Mesendoderm (in vitro differentiated cells): ENCODE data around the gene CDH2.

Experiments
- DNase-seq: peaks from one replicate; pipeline ENCODE4 v3.0.0; 2013
- H2AK5ac ChIP-seq: 2 replicates; pipeline ENCODE4 v1.6.1; 2013; ENCODE audit warnings: low read length, inconsistent platforms
- H2BK120ac ChIP-seq: 2 replicates; pipeline ENCODE4 v1.6.1; 2013; ENCODE audit warnings: low read depth, mild to moderate bottlenecking, low read length, moderate library complexity, mixed read lengths
- H2BK15ac ChIP-seq: replicated peaks from 2 replicates; pipeline ENCODE4 v1.6.1; 2013; ENCODE audit warnings: low read depth, mild to moderate bottlenecking, moderate library complexity
- H2BK5ac ChIP-seq: 2 replicates; pipeline ENCODE4 v1.6.1; 2013; ENCODE audit warnings: low read length, inconsistent platforms
- H3K18ac ChIP-seq: 2 replicates; pipeline ENCODE4 v1.6.1; 2013; ENCODE audit warnings: mild to moderate bottlenecking, low read length, mixed read lengths
- H3K23ac ChIP-seq: one replicate; pipeline ENCODE4 v1.6.1; 2013; ENCODE audit warnings: low read length
- H3K27ac ChIP-seq: 2 replicates; pipeline ENCODE4 v1.5.1; 2013; ENCODE audit warnings: low read depth, mild to moderate bottlenecking, inconsistent platforms, low read length, moderate library complexity
- H3K27me3 ChIP-seq: 2 replicates; pipeline ENCODE4 v1.6.1; 2013; ENCODE audit warnings: low read length, control low read depth, mild to moderate bottlenecking, inconsistent platforms; ENCODE audit not compliant: insufficient read depth, poor library complexity
- H3K36me3 ChIP-seq: 2 replicates; pipeline ENCODE4 v1.6.1; 2013; ENCODE audit warnings: low read length, inconsistent platforms; ENCODE audit not compliant: control insufficient read depth, insufficient read depth
- H3K4ac ChIP-seq: one replicate; pipeline ENCODE4 v1.6.1; 2013; ENCODE audit warnings: low read depth, mild to moderate bottlenecking, low read length, moderate library complexity
- H3K4me1 ChIP-seq: 2 replicates; pipeline ENCODE4 v1.6.1; 2013; ENCODE audit warnings: low read depth, low read length, inconsistent platforms; ENCODE audit not compliant: control insufficient read depth
- H3K4me2 ChIP-seq: 2 replicates; pipeline ENCODE4 v1.6.1; 2013; ENCODE audit warnings: low read length
- H3K4me3 ChIP-seq: 2 replicates; pipeline ENCODE4 v1.5.1; 2013; ENCODE audit warnings: mild to moderate bottlenecking, low read length
- H3K56ac ChIP-seq: one replicate; pipeline ENCODE4 v1.6.1; 2013; ENCODE audit warnings: low read length
- H3K79me1 ChIP-seq: 2 replicates; pipeline ENCODE4 v1.6.1; 2013; ENCODE audit warnings: low read length, inconsistent platforms
- H3K79me2 ChIP-seq: 2 replicates; pipeline ENCODE4 v1.6.1; 2013; ENCODE audit warnings: mild to moderate bottlenecking, low read length; ENCODE audit not compliant: control insufficient read depth, insufficient read depth
- H3K9ac ChIP-seq: 2 replicates; pipeline ENCODE4 v1.6.1; 2013; ENCODE audit warnings: low read length, inconsistent platforms
- H4K5ac ChIP-seq: one replicate; pipeline ENCODE4 v1.6.1; 2013; ENCODE audit warnings: low read length
- H4K8ac ChIP-seq: one replicate; pipeline ENCODE4 v1.6.1; 2013; ENCODE audit warnings: low read depth, mild to moderate bottlenecking, control low read depth, low read length, moderate library complexity
- WGBS: extraction: QIAGEN DNeasy Blood & Tissue Kit; methylation state at CpG from one replicate; pipeline ENCODE4 v1.1.7; 2013; ENCODE audit warnings: low lambda C conversion rate, missing lambda C conversion rate; ENCODE audit not compliant: insufficient coverage; ENCODE audit errors: extremely low coverage; 5-methylcytosine and 5-hydroxymethylcytosine counted together

CDH2 gene

DNA sequence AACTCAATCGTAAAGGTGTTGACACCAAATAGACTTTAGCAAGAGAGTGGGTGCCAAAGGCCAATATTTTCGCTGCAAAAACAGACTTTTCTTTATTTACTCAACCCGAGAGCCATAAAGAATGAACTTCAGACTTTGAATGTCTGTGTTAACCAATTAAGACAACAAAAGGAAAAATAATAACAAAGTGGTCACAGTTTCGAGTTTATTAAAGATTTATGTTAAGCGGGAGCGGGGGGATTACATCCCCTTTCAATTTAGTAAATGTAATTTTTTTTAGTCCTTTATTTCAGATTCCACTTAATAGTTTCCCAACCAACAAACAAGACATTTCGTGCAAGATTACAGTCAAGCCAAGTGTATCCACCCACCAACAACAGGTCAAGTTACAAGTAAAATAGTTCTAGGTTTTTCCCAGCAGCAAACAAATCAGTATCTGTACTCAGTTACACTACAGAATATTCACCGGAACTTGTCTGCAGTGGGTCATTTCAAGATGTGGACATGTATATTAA, 9.0 kb downstream of the CDH2 start:
- WGBS = no CpG with 5 or more reads among the region's 8 CpGs
- no peak overlapping the region for H3K27ac ChIP-seq
- no peaks in the 10 kb centered on the region for H3K36me3 ChIP-seq

DNA sequence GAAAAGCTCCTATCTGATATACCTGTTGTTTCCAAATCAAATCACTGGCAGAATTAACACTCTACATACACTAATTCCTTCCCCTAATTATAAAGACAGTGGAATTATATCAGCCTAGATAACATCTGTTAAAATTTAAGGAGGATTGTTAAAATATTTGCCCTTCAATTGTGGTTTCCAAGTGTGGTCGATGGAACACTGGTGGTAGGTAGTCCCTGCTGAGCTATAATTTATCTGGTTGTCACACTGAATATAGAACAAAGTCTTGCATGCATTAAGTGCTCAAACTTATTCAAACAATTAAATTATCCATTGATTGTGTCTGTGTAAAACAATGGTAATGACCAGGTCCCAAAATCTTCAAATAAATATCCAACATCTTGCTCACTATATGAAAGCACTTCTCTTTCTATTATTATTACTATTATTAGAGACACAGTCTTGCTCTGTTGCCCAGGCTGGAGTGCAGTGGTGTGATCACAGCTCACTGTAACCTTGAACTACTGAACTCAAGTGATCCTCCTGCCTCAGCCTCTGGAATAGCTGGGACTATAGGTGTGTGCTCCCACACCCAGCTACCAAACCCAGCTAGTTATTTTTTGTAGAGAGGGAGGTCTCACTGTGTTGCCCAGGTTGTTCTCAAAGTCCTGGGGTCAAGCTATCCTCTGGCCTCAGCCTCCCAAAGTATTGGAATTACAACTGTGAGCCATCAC, 12.0 kb downstream of the CDH2 start:
- H3K9ac ChIP-seq = no peak overlapping the region
- WGBS = no CpG with 5 or more reads among the region's 1 CpG

More for the DNA sequence above, 9.0 kb downstream of the CDH2 start:
- no peak overlapping the region for H3K23ac ChIP-seq
- DNase-seq = no peak
- H3K4ac ChIP-seq = no peak overlapping the region
- no peak overlapping the region for H3K56ac ChIP-seq
- H3K18ac ChIP-seq = no peak overlapping the region
- no peak overlapping the region for H4K8ac ChIP-seq
- H3K79me2 ChIP-seq = peaks cover 58% of the 10 kb centered on the region
- no peak overlapping the region for H2BK15ac ChIP-seq
- H2BK5ac ChIP-seq = no peak overlapping the region
- H3K4me1 ChIP-seq = peaks cover 4% of the 10 kb centered on the region
- H2BK120ac ChIP-seq = no peak overlapping the region
- peaks cover 9% of the 10 kb centered on the region for H3K79me1 ChIP-seq
- no peak overlapping the region for H3K9ac ChIP-seq
- no peak overlapping the region for H2AK5ac ChIP-seq
- H3K4me2 ChIP-seq = no peak overlapping the region
- H3K4me3 ChIP-seq = no peak overlapping the region
- no peak overlapping the region for H4K5ac ChIP-seq
- no peaks in the 10 kb centered on the region for H3K27me3 ChIP-seq

DNA sequence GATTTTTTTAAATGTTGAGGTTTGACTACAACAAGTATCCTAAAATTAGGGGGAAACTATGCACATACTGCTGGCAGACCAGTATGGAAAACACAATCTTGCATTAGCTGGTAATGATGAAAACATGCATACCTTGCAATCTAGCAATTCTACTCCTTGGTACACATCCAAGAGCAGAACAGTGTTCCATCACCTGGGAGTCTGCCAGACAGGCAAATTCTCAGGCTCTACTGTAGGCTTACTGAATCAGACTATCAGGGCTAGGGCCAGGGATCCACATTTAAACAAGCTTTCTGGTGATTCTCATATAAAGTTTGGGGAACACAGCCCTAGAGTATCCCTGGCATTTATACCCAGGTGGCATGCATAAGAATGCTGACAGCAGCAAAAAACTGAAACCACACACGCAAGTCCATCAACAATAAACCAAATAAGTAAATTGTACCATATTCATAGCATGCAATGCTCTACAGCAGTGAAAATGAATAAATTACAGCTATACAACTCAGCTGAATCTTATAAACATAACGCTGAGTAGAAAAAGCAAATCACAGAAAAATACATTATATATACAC, 13.6 kb downstream of the CDH2 start:
- H2AK5ac ChIP-seq = no peak overlapping the region
- no peak overlapping the region for H3K56ac ChIP-seq
- H2BK120ac ChIP-seq = no peak overlapping the region
- no peak overlapping the region for H2BK15ac ChIP-seq
- peak overlapping the region; percentile 28 for H3K18ac ChIP-seq
- H3K79me2 ChIP-seq = peaks cover 72% of the 10 kb centered on the region
- no CpG with 5 or more reads among the region's 2 CpGs for WGBS
- H3K4ac ChIP-seq = no peak overlapping the region
- H3K36me3 ChIP-seq = no peaks in the 10 kb centered on the region
- peaks cover 20% of the 10 kb centered on the region for H3K4me1 ChIP-seq
- no peak for DNase-seq
- H3K79me1 ChIP-seq = peaks cover 29% of the 10 kb centered on the region
- no peak overlapping the region for H4K8ac ChIP-seq
- H3K27me3 ChIP-seq = no peaks in the 10 kb centered on the region
- H3K4me2 ChIP-seq = no peak overlapping the region
- H3K9ac ChIP-seq = no peak overlapping the region
- H2BK5ac ChIP-seq = no peak overlapping the region
- H3K23ac ChIP-seq = no peak overlapping the region
- H3K27ac ChIP-seq = no peak overlapping the region
- no peak overlapping the region for H4K5ac ChIP-seq
- H3K4me3 ChIP-seq = no peak overlapping the region

More for the DNA sequence above, 12.0 kb downstream of the CDH2 start:
- H4K5ac ChIP-seq = no peak overlapping the region
- H4K8ac ChIP-seq = no peak overlapping the region
- H3K4me1 ChIP-seq = peaks cover 17% of the 10 kb centered on the region
- no peak overlapping the region for H3K56ac ChIP-seq
- no peak overlapping the region for H2BK15ac ChIP-seq
- H3K4ac ChIP-seq = no peak overlapping the region
- no peak for DNase-seq
- no peak overlapping the region for H3K4me3 ChIP-seq
- no peak overlapping the region for H3K27ac ChIP-seq
- no peak overlapping the region for H3K4me2 ChIP-seq
- no peak overlapping the region for H3K23ac ChIP-seq
- no peaks in the 10 kb centered on the region for H3K27me3 ChIP-seq
- H3K79me2 ChIP-seq = peaks cover 68% of the 10 kb centered on the region
- peaks cover 24% of the 10 kb centered on the region for H3K79me1 ChIP-seq
- H2AK5ac ChIP-seq = no peak overlapping the region
- no peak overlapping the region for H2BK120ac ChIP-seq
- H2BK5ac ChIP-seq = no peak overlapping the region
- H3K36me3 ChIP-seq = no peaks in the 10 kb centered on the region
- H3K18ac ChIP-seq = no peak overlapping the region

DNA sequence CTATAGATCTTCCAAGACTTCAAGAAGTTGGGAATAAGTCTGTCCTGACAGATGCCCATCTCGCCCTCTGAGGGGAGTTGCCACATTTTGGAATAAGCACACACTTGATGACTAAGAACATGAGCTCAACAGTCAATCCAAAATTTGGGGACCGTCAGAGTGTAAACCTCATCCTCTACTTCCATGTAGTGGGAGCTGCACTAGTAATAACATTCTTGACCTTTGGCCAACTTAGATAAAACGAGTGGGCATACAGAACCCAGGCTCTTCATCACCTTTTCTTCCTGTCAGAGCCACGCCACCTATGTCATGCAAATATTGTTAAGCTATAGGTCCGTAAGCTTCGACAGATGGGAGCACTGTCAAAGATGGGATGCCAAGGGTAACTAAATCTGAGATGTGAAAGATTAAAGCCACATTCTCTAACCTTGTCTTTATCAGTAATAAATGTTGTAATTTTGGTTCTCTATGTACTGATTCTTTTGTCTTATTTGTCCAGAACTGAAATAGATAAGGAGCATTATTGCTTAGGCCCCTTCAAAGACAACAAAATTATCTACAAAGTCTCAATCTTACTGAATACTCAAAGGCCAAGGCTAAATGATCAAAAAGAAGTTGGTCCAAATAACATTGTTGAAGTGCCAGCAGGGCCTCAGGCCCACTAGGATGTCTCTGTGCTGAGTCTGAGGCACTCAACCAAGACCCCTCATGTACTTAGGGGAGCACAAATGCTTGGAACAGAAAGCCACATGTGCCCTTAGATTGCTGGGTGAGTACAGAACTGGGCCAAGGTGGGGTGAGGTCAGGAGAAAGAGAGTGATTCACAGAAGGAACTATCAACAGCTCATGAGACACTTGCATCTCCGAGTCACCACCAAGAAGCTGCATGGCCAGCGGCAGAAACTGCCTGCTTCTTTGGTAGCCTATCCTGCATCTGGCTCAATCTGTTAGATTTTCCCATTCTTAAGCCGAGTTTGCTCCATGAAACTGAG, 15.0 kb downstream of the CDH2 start:
- no peak overlapping the region for H3K4me3 ChIP-seq
- no peak overlapping the region for H2BK120ac ChIP-seq
- no peak overlapping the region for H4K8ac ChIP-seq
- no peak overlapping the region for H2BK15ac ChIP-seq
- no peak overlapping the region for H4K5ac ChIP-seq
- H3K27me3 ChIP-seq = no peaks in the 10 kb centered on the region
- H3K27ac ChIP-seq = no peak overlapping the region
- H3K9ac ChIP-seq = no peak overlapping the region
- no peak overlapping the region for H3K56ac ChIP-seq
- no peak for DNase-seq
- H3K4me2 ChIP-seq = no peak overlapping the region
- H3K36me3 ChIP-seq = no peaks in the 10 kb centered on the region
- no peak overlapping the region for H2BK5ac ChIP-seq
- H3K79me2 ChIP-seq = peaks cover 72% of the 10 kb centered on the region
- H3K4ac ChIP-seq = no peak overlapping the region
- H2AK5ac ChIP-seq = no peak overlapping the region
- no CpG with 5 or more reads among the region's 9 CpGs for WGBS
- peaks cover 20% of the 10 kb centered on the region for H3K4me1 ChIP-seq
- no peak overlapping the region for H3K18ac ChIP-seq
- peaks cover 34% of the 10 kb centered on the region for H3K79me1 ChIP-seq
- no peak overlapping the region for H3K23ac ChIP-seq

DNA sequence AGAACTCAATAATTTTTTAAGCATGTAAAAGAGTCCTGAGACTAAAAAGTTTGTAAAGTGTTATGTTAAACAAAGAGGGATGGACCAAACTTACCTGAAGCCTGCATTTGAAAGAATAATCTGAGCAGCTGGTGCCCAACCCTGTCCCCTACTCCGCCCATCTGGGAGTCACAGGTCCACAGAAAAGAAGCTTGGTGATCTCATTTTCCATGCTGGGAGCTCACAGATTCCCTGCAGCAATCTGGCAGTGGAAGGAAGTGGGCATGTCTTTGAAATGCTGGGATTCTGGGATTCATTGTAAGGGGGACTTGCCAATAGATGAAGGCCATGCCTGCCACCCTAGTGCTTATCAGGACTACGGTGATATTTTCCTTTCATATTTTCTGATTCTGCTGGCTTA, 17.9 kb downstream of the CDH2 start:
- DNase-seq = peak; percentile 65
- H3K18ac ChIP-seq = no peak overlapping the region
- H3K4ac ChIP-seq = no peak overlapping the region
- H3K27me3 ChIP-seq = no peaks in the 10 kb centered on the region
- peaks cover 32% of the 10 kb centered on the region for H3K4me1 ChIP-seq
- H4K8ac ChIP-seq = no peak overlapping the region
- no CpG with 5 or more reads among the region's 2 CpGs for WGBS
- peaks cover 76% of the 10 kb centered on the region for H3K79me2 ChIP-seq
- no peak overlapping the region for H3K56ac ChIP-seq
- H3K4me2 ChIP-seq = no peak overlapping the region
- no peak overlapping the region for H2BK5ac ChIP-seq
- no peak overlapping the region for H4K5ac ChIP-seq
- no peak overlapping the region for H3K4me3 ChIP-seq
- H3K36me3 ChIP-seq = no peaks in the 10 kb centered on the region
- peaks cover 48% of the 10 kb centered on the region for H3K79me1 ChIP-seq
- no peak overlapping the region for H2BK120ac ChIP-seq
- no peak overlapping the region for H2AK5ac ChIP-seq
- no peak overlapping the region for H3K9ac ChIP-seq
- no peak overlapping the region for H2BK15ac ChIP-seq
- H3K27ac ChIP-seq = no peak overlapping the region
- no peak overlapping the region for H3K23ac ChIP-seq
